Kasumi-1 (cell line): Measurements from ENCODE around the gene NIPAL3.

Experiments used
- DNase-seq, 2 experiments: peaks; one replicate each; lab custom pipeline; 2025; lab: John Stamatoyannopoulos, UW

The NIPAL3 gene

GRCh38 chr1:24415334-24415909, at the start of gene NIPAL3:
NIPAL3 (plus strand) TSS chr1:24415802; CDS start chr1:24419548, 3,746 bp downstream.
- DNase-seq = peak; percentile 97 to 98

DNA sequence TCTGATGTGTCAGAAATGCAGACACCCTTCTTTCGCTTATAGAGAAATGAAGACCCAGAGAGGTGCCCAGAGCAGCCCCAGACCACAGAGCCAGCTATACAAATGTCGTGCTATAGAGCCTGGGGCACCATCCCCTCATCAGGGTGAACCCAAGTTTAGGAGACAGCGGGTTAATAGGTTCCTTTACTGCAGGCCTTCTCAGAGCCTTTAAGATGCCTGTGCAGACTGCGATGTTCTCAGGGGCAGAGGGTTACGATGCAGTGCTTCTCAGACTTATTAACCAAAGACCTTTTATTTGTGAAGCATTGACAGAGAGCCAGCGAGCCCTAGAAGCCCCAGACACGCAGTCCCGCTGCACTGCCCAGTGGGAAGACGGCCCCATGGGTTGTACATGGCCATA, 48.9 kb upstream of the NIPAL3 start:
- no peak for DNase-seq

DNA sequence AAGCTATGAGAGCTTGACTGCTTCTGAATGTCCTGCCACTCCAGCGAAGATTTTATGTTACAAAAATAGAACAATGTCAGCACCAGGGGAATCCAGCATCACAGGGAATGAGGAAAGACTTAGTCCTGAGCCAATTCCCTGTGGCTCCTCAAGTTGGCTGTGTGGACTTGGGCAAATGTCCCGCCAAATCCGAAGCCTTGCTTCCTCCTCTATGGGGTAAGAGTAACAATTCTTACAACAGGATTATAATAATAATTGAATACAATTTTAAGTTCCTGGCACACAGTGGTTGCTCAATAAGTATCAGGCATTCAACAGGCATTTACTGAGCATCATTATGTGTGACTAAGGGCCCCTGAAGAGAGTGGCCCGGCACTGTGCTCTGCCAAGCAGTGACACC, 46.4 kb upstream of the NIPAL3 start:
- no peak for DNase-seq

DNA sequence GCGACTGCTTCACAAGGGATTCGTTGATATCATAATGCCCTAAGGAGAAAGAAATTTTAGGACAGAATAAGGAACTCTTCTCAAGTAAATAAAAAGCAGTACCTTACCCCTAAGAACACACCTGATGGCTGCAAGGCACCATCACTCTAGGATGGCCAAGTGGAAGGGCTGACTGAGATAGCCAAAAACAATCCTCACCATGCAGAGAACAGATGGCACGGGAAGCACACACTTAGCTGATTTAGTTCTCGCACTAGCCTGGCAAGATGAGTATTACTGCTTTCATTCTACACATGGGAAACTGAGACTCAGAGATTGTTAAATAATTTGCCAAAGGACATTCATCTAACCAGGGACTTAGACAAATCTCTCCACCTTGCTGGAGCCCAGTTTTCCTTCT, 45.8 kb upstream of the NIPAL3 start:
- DNase-seq = no peak

DNA sequence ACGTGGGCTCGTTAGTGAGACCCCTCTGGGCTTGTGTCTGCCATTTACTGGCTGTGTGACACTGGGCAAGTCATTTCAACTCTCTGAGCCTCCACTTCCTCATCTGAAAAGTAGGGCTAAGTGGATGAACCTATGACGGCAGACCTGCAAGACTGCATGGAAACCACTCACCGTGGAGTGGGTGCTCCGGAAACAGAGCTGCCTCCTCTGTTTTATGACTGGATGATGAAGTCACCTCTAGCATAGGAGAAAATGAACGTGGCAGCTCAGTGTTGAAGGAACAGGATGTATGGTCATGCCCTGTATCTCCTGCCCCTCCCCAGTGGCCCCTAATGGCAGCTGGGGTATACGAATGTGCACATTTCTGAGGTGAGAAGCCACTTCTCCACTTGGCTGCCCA, 42.6 kb upstream of the NIPAL3 start:
- DNase-seq = no peak

- DNase-seq = no peak
These were observed 41.9 kb upstream of the NIPAL3 start for GRCh38 chr1:24373710-24374109.

DNA sequence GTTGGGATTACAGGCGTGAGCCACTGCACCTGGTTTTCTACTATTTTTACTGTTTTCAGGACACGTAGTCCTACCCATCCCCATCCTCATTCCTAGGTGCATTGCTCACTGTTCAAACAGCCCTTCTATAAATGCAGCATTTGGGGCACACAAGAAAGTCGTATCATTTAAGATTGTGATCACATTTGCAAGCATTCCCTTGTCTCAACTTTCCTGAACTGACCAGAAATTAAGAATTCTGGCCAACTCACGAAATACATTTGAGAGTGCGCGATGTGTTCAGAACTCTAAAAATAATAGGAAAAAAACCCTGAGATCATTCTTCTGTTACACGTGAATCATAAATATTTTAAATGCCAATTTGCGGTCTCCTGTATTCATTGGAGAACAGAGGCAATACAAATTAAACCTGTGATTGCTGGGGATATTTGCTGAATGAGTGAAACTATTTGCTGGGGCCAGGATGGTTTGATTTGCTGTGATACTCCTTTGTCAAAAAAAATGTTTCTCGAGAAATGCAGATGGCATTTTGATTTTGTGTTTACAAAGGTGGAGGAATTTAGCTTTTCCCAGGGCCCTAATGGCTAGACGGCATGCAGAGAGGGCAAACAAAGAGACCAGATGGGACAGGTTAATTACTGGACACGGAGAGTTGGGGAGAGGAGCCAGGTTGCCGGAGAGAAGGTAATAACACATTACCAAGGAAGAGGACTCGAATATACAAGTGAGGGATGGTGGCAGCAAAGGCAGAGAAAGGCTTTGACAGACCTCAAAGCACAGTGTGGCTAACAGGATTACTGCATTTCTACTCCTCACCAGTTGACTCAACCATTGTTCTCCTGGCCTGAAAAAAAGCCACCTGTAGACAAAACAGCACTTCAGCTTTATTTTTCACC, 40.5 kb upstream of the NIPAL3 start:
- no peak for DNase-seq

DNA sequence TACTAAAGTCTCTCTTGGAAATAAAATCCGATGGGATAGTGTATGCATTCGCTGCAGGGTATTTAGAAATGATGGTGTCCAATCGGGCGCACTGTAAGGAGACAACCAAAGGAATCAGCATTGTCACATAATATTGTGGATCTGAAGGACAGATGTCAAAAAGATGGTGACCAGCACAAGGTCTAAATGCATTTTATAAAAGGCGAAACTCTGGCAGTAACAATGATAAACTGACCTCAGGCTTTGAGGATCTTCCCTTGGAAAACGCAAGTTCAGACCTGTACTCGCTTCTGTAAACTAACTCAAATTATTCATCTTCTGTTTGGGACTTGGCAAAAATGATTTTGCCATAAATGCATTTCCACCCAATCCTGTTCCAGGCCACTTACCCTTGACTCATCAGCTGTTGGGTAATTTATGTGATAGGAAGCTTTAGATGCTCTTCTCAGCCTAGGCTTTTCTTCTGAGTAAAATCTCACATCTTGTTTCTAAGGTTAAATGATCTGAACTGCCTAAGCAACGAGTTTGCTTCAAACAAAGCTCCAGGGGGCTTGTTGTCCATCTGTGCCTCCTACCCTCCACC, 35.8 kb upstream of the NIPAL3 start:
- DNase-seq = no peak

DNA sequence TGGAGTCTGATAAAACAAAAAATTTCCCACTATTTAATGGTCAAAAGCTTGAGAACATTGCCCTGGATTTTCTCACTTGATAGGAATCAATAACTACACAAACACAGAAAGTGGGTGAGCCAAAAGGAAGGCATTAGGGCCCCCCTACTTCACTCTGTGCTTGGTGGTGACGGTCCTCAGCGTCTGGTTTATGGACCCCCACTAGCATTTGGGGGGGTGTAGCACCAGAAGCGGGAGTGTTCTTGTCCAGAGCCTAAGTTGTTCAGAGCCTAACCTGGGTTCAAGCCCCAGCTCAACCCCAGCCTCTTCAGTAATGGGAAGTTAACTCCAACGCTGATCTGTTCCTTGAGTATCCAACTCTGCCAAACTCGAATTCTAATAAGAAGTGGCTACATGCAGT, 35.1 kb upstream of the NIPAL3 start:
- DNase-seq = no peak

- no peak for DNase-seq
These were observed 34.3 kb upstream of the NIPAL3 start for GRCh38 chr1:24381256-24381655.

- DNase-seq = no peak
These were observed 33.4 kb upstream of the NIPAL3 start for GRCh38 chr1:24382165-24382577.

- DNase-seq = no peak
These were observed 32.1 kb upstream of the NIPAL3 start for GRCh38 chr1:24383381-24383940.

DNA sequence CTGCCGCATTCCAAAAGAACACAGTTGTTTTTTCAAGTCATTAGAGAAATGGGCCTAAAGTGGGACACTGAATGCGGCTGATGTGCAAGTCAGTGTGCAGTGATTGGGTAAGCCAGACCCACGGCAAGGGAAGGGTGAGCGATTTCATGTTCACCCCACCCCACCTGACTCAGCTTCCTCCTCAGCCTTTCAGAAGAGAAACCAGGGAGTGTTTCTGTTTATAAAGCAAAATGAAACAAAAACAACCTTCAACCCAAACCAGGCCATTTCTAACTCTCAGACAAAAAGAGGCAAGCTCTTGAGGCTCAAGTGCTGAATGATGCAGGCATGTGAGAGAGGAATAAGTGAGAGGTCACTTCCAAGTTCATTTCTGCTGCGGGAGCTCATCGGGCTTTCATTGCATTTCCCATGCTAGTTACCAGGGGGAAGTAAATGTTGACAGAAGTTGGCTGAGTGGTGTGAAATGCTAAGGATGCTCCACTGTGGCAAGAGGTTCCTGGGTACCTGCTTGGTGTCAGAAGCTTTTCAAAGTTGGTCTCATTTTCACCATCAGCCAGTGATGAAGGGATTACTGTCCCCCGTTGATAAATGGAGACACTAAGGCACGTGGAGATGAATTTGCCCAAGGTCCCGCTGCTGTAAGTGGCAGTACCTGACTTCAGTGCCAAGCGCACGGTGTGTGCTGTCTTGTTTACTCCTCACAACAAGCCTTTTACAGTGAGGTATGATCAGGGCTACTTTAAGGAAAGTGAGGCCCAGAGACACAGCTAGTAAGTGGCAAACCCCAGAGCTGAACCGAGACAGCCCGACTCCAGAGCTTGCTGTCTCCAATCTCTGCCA, 31.1 kb upstream of the NIPAL3 start:
- no peak for DNase-seq

- no peak for DNase-seq
These were observed 30.3 kb upstream of the NIPAL3 start for GRCh38 chr1:24385160-24385940.

- DNase-seq = no peak
These were observed 29.4 kb upstream of the NIPAL3 start for GRCh38 chr1:24386241-24386640.

- DNase-seq = no peak
These were observed 28.7 kb upstream of the NIPAL3 start for GRCh38 chr1:24386931-24387330.

GRCh38 chr1:24387636-24388175, 27.9 kb upstream of the NIPAL3 start:
- DNase-seq = no peak

- no peak for DNase-seq
These were observed 27.2 kb upstream of the NIPAL3 start for GRCh38 chr1:24388331-24388885.

GRCh38 chr1:24389231-24389678, 26.3 kb upstream of the NIPAL3 start:
- DNase-seq = no peak
